Left ventricle myocardium inferior (tissue), 1 donor: Measurements from ENCODE around the gene TMEM60. TPM values are rescaled to one million over a fixed set of nuclear protein-coding genes. Genes with fewer than 3 reads are reported as not detected.
"Not testable (repeated sequence)": the region's sequence is repeated elsewhere in the genome, so short reads cannot be mapped to it uniquely, and the experiment has no call there.

Experiments used
- DNase-seq: peaks from one replicate; pipeline ENCODE4 v3.0.0-alpha.2; 2020
- H3K27ac ChIP-seq: fragments of 200-600 bp; replicated peaks from 2 replicates; pipeline ENCODE4 v1.8.0; 2021
- H3K27me3 ChIP-seq: fragments of 200-600 bp; 2 replicates; pipeline ENCODE4 v1.8.0; 2021; ENCODE audit warnings: low read depth
- H3K36me3 ChIP-seq: fragments of 200-600 bp; 2 replicates; pipeline ENCODE4 v1.8.0; 2021
- H3K4me1 ChIP-seq: fragments of 200-600 bp; 2 replicates; pipeline ENCODE4 v1.8.0; 2021
- H3K4me3 ChIP-seq: fragments of 200-600 bp; 2 replicates; pipeline ENCODE4 v1.8.0; 2021; ENCODE audit warnings: mild to moderate bottlenecking, moderate library complexity
- H3K9me3 ChIP-seq: fragments of 200-600 bp; replicated peaks from 2 replicates; pipeline ENCODE4 v1.8.0; 2021
- intact Hi-C: fragments of 100-400 bp; cut with micrococcal nuclease; formaldehyde crosslinking; loops from one replicate; pipeline ENCODE4 v1.11.0; 2022
- total RNA-seq: library from RNA; stranded (reverse); fragmentation: NEBNext Ultra II Directional; extraction: Animal tissue kit (Norgen Biotek cat#: 25700); gene quantifications from one replicate; pipeline ENCODE4 v1.2.1, GENCODE V29; 2021
- TF ChIP-seq, protein P1 (sequence below): fragments of 200-600 bp; IDR thresholded peaks from 2 replicates; pipeline ENCODE4 v1.8.0; 2021; ENCODE audit warnings: antibody characterized with exemption, mild to moderate bottlenecking, borderline replicate concordance
- donor health status: DM: no; HTN: yes; CAD: no; lungs with severe emphysema.

TMEM60 gene
- total RNA-seq, 1 donor from 2014 or later: 8.2 TPM

DNA sequence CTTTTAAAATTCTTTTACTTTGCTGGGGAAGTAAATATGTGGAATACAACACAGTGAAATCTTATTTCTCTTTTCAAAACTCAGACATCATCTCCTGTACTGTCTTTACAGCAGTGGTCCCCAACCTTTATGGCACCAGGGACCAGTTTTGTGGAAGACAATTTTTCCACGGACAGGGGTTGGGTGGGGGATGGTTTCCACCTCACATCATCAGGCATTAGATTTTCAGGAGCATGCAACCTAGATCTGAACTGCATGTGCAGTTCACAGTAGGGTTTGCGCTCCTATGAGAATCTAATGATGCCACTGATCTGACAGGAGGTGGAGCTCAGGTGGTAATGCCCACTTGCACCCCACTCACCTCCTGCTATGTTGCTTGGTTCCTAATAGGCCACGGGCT is 12.2 kb downstream of the TMEM60 start:
- Histone ChIP-seq H3K27me3 (no peaks in the 10 kb centered on the region), H3K36me3 (peaks cover 8% of the 10 kb centered on the region), H3K27ac (no peak overlapping the region), H3K4me3 (no peak overlapping the region), H3K9me3 (no peaks in the 10 kb centered on the region), H3K4me1 (peaks cover 10% of the 10 kb centered on the region)
- DNase-seq: no peak
- intact Hi-C loops: no loop called here
- TF ChIP-seq, protein P1, sequence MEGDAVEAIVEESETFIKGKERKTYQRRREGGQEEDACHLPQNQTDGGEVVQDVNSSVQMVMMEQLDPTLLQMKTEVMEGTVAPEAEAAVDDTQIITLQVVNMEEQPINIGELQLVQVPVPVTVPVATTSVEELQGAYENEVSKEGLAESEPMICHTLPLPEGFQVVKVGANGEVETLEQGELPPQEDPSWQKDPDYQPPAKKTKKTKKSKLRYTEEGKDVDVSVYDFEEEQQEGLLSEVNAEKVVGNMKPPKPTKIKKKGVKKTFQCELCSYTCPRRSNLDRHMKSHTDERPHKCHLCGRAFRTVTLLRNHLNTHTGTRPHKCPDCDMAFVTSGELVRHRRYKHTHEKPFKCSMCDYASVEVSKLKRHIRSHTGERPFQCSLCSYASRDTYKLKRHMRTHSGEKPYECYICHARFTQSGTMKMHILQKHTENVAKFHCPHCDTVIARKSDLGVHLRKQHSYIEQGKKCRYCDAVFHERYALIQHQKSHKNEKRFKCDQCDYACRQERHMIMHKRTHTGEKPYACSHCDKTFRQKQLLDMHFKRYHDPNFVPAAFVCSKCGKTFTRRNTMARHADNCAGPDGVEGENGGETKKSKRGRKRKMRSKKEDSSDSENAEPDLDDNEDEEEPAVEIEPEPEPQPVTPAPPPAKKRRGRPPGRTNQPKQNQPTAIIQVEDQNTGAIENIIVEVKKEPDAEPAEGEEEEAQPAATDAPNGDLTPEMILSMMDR: no peak

DNA sequence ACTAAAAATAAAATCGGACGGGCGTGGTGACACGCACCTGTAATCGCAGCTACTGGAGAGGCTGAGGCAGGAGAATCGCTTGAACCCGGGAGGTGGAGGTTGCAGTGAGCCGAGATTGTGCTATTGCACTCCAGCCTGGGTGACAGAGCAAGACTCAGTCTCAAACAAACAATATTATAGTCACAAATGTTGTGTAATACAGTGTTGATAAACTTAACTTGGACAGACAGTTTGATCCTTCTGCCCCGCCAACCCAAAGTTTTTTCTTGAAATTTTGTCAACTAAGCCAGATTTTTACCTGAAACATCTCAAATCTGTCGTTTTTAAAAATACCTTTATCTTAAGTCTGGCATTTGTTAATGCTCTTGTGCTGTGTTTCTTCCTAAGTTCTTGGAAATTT is 13.8 kb downstream of the TMEM60 start:
- H3K27ac ChIP-seq, DNase-seq, intact Hi-C loops, H3K9me3 ChIP-seq, H3K4me3 ChIP-seq, H3K27me3 ChIP-seq: not testable (repeated sequence)
- H3K4me1 ChIP-seq: peaks cover 10% of the 10 kb centered on the region
- H3K36me3 ChIP-seq: peaks cover 23% of the 10 kb centered on the region

DNA sequence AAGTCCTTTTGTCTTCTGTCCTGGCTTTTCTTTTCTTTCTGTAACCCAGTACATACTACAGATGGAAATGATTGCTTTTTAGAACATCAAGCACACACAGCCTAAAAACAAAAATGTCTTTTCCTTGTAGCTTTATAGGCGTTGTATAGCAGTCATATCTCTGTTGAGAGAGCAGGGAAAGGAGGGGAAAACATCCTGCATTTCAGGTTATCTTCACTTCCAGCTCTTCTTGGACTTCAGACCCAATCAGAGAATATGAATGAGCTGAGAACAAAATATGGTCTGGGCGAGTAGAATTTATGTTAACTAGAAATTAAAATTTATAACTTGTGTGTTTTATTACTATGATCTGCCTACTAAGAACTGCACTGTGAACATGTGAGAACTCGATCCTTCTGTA is 14.7 kb downstream of the TMEM60 start:
- Histone ChIP-seq H3K4me1 (peaks cover 10% of the 10 kb centered on the region), H3K36me3 (peaks cover 32% of the 10 kb centered on the region), H3K27me3 (no peaks in the 10 kb centered on the region), H3K27ac (no peak overlapping the region), H3K4me3 (no peak overlapping the region), H3K9me3 (no peaks in the 10 kb centered on the region)
- intact Hi-C loops: no loop called here
- TF ChIP-seq, protein P1: no peak
- DNase-seq: no peak

DNA sequence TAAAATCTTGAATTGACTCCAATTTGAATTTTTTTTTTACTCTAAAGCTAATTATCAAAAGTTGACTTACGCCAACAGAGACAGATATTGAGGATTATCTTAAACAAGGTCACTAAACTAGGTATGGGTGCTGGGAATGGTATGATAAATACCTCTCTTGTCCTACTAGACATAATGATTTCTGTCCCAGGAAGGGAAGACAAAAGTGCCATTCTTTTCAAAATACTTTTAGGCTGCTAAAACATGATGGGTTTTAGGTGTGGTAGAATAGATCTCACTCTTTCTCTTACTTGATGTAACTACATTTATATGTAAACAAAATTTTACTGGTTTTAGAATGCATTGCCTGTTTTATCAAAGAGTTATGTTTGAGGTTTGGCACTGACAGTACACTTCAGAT is 15.1 kb downstream of the TMEM60 start:
- Histone ChIP-seq H3K9me3 (no peaks in the 10 kb centered on the region), H3K27me3 (no peaks in the 10 kb centered on the region), H3K4me3 (no peak overlapping the region), H3K36me3 (peaks cover 36% of the 10 kb centered on the region), H3K4me1 (peaks cover 10% of the 10 kb centered on the region), H3K27ac (no peak overlapping the region)
- no peak for DNase-seq
- intact Hi-C loops: no loop called here
- TF ChIP-seq, protein P1: no peak

DNA sequence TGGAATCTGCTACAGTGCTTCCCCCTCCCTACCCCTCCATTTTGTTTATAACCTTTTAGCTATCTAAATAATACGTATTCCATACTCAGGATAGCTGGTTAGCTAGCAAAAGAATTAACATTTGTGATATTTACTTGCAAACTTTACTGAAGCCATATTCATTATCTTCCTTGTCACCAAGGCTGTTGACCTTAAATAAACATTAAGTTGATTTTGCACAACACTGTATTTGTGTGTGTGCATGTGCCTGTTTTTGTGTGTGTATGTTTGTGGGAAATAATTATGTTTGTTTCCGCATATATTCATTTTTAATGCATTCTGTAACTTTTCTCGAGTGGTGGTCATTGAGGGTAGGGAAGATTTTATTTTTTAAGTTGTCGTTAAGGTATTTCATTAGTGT is 15.9 kb downstream of the TMEM60 start:
- no peak overlapping the region for H3K27ac ChIP-seq
- TF ChIP-seq, protein P1: no peak
- DNase-seq: no peak
- intact Hi-C loops: no loop called here
- peaks cover 10% of the 10 kb centered on the region for H3K4me1 ChIP-seq
- no peaks in the 10 kb centered on the region for H3K9me3 ChIP-seq
- no peak overlapping the region for H3K4me3 ChIP-seq
- H3K36me3 ChIP-seq: peaks cover 37% of the 10 kb centered on the region
- no peaks in the 10 kb centered on the region for H3K27me3 ChIP-seq

DNA sequence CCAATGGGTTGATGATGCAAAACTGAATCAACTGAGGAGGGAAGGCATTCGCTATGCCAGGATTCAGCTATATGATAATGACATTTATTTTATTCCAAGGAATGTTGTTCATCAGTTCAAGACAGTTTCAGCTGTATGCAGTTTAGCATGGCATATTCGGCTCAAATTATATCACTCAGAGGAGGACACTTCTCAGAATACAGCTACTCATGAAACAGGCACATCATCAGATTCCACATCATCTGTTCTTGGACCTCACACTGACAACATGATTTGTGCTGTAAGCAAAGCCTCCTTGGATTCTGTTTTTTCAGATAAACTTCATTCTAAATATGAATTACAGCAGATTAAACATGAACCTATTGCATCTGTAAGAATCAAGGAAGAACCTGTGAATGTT is 19.7 kb downstream of the TMEM60 start:
- no peaks in the 10 kb centered on the region for H3K27me3 ChIP-seq
- intact Hi-C loops: no loop called here
- H3K36me3 ChIP-seq: peaks cover 74% of the 10 kb centered on the region
- no peak overlapping the region for H3K27ac ChIP-seq
- TF ChIP-seq, protein P1: no peak
- peaks cover 14% of the 10 kb centered on the region for H3K9me3 ChIP-seq
- H3K4me3 ChIP-seq: no peak overlapping the region
- no peak for DNase-seq
- peaks cover 6% of the 10 kb centered on the region for H3K4me1 ChIP-seq
